Nephron progenitor cell (in vitro differentiated cells): Measurements from ENCODE around the gene TRO.

Experiments
- DNase-seq: peaks from one replicate; pipeline ENCODE4 v3.0.0; 2021
- H3K27ac Mint-ChIP-seq: 2 replicates; pipeline ENCODE4 v1.8.0; 2021; ENCODE audit warnings: mild to moderate bottlenecking, moderate library complexity, mixed read lengths
- H3K27me3 Mint-ChIP-seq: 2 replicates; pipeline ENCODE4 v1.8.0; 2021; ENCODE audit warnings: mild to moderate bottlenecking, low read depth, mixed read lengths; ENCODE audit not compliant: poor library complexity
- H3K36me3 Mint-ChIP-seq: 2 replicates; pipeline ENCODE4 v1.8.0; 2021; ENCODE audit warnings: low read depth, mixed read lengths
- H3K4me1 Mint-ChIP-seq: 2 replicates; pipeline ENCODE4 v1.8.0; 2021; ENCODE audit warnings: mixed read lengths
- H3K4me3 Mint-ChIP-seq: 2 replicates; pipeline ENCODE4 v1.8.0; 2021; ENCODE audit warnings: mild to moderate bottlenecking, moderate library complexity, mixed read lengths
- H3K9me3 Mint-ChIP-seq: 2 replicates; pipeline ENCODE4 v1.8.0; 2021; ENCODE audit warnings: mild to moderate bottlenecking, moderate library complexity, mixed read lengths
- TF ChIP-seq, protein P1 (sequence below): fragments of 200-600 bp; sonication (generic); IDR thresholded peaks from 2 replicates; pipeline ENCODE4 v1.5.0; 2021; ENCODE audit warnings: antibody characterized with exemption

Gene TRO

GRCh38 chrX:54931107-54931506 lies 10.5 kb downstream of the TRO start:
- no peak overlapping the region for H3K4me3 Mint-ChIP-seq
- peaks cover 41% of the 10 kb centered on the region for H3K9me3 Mint-ChIP-seq
- H3K36me3 Mint-ChIP-seq = peaks cover 38% of the 10 kb centered on the region
- no peak for DNase-seq
- no peak overlapping the region for H3K27ac Mint-ChIP-seq
- no peaks in the 10 kb centered on the region for H3K27me3 Mint-ChIP-seq
- TF ChIP-seq, protein P1, sequence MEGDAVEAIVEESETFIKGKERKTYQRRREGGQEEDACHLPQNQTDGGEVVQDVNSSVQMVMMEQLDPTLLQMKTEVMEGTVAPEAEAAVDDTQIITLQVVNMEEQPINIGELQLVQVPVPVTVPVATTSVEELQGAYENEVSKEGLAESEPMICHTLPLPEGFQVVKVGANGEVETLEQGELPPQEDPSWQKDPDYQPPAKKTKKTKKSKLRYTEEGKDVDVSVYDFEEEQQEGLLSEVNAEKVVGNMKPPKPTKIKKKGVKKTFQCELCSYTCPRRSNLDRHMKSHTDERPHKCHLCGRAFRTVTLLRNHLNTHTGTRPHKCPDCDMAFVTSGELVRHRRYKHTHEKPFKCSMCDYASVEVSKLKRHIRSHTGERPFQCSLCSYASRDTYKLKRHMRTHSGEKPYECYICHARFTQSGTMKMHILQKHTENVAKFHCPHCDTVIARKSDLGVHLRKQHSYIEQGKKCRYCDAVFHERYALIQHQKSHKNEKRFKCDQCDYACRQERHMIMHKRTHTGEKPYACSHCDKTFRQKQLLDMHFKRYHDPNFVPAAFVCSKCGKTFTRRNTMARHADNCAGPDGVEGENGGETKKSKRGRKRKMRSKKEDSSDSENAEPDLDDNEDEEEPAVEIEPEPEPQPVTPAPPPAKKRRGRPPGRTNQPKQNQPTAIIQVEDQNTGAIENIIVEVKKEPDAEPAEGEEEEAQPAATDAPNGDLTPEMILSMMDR = no peak
- no peaks in the 10 kb centered on the region for H3K4me1 Mint-ChIP-seq

GRCh38 chrX:54933150-54933826 lies 12.7 kb downstream of the TRO start:
- no peak for DNase-seq

DNA sequence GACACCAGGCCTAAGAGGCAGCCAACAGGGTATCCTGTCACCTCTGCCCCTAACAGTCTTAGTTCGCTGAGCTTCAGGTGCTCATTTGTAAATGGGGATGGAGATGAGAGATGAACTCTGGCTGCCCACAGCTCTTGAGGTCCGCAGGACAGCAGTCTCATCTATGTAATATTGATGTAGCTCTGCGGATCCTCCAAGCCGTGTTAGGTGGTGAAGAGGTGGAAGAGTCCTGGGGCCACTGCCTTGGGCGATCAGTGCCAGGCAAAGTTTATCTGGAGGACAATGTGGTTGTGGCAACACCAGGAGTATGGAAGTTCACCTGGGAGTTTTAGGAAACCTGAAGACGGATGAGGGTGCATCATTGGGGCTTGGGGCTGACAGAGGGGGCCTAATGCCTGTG lies 13.4 kb downstream of the TRO start:
- no peak for DNase-seq
- TF ChIP-seq, protein P1 = no peak
- Mint-ChIP-seq H3K4me3 (no peak overlapping the region), H3K36me3 (peaks cover 15% of the 10 kb centered on the region), H3K27ac (no peak overlapping the region), H3K27me3 (no peaks in the 10 kb centered on the region), H3K4me1 (no peaks in the 10 kb centered on the region), H3K9me3 (peaks cover 38% of the 10 kb centered on the region)

More at GRCh38 chrX:54933150-54933826, 12.7 kb downstream of the TRO start:
- no peak overlapping the region for H3K4me3 Mint-ChIP-seq
- H3K9me3 Mint-ChIP-seq = peaks cover 38% of the 10 kb centered on the region
- TF ChIP-seq, protein P1 = no peak
- peak overlapping the region; percentile 8 for H3K27ac Mint-ChIP-seq
- H3K36me3 Mint-ChIP-seq = peaks cover 19% of the 10 kb centered on the region
- H3K4me1 Mint-ChIP-seq = no peaks in the 10 kb centered on the region
- H3K27me3 Mint-ChIP-seq = no peaks in the 10 kb centered on the region

GRCh38 chrX:54934890-54935289 lies 14.3 kb downstream of the TRO start:
- Mint-ChIP-seq H3K9me3 (peaks cover 46% of the 10 kb centered on the region), H3K4me3 (no peak overlapping the region), H3K4me1 (no peaks in the 10 kb centered on the region), H3K36me3 (peaks cover 15% of the 10 kb centered on the region), H3K27me3 (peaks cover 3% of the 10 kb centered on the region), H3K27ac (no peak overlapping the region)
- TF ChIP-seq, protein P1 = no peak
- no peak for DNase-seq

DNA sequence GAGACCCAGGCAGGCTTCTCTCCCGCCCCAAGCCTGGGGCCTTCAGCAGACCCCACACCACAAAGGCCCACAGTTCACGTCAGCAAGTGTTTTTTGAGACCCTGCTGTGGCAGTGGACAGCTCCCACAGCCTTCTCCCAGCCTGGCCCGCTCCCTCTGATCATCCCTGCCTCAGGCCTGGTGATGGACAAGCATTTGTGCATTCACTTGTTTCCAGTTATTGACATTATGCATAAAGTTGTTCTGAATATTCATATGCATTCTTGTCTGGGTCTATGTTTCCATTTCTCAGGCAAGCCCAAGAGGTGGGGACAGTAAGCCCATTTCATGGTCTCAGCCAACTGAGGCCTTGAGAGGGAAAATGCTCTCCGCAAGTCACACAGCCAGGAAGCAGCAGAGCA lies 14.7 kb downstream of the TRO start:
- no peak for DNase-seq
- Mint-ChIP-seq H3K27ac (no peak overlapping the region), H3K27me3 (peaks cover 3% of the 10 kb centered on the region), H3K4me1 (no peaks in the 10 kb centered on the region), H3K36me3 (peaks cover 15% of the 10 kb centered on the region), H3K9me3 (peaks cover 46% of the 10 kb centered on the region), H3K4me3 (no peak overlapping the region)
- TF ChIP-seq, protein P1 = no peak

GRCh38 chrX:54937416-54937815 lies 16.8 kb downstream of the TRO start:
- Mint-ChIP-seq H3K4me1 (no peaks in the 10 kb centered on the region), H3K9me3 (peaks cover 40% of the 10 kb centered on the region), H3K4me3 (no peak overlapping the region), H3K27ac (no peak overlapping the region), H3K36me3 (peaks cover 4% of the 10 kb centered on the region), H3K27me3 (peaks cover 9% of the 10 kb centered on the region)
- TF ChIP-seq, protein P1 = no peak
- DNase-seq = no peak
